Lung (tissue), 16 donors: ENCODE measurements around the gene XBP1. TPM values are rescaled to one million over a fixed set of nuclear protein-coding genes. Genes with fewer than 3 reads are reported as not detected.
"Not testable (repeated sequence)": the region's sequence is repeated elsewhere in the genome, so short reads cannot be mapped to it uniquely, and the experiment has no call there.

ENCODE experiments used
- ATAC-seq: fragments of 200-7000 bp; cut with Tn5 transposase; one replicate; pipeline ENCODE4 v1.9.1; 2020; ENCODE audit warnings: moderate number of reproducible peaks; ENCODE audit not compliant: insufficient read depth, low FRiP score
- DNase-seq, 3 donors: peaks; one replicate each; pipeline ENCODE4 v3.0.0-alpha.2; 2013 to 2017
- H3K27ac ChIP-seq, 2 donors: one replicate each; pipeline ENCODE4 v1.5.1; 2013; ENCODE audit warnings: mild to moderate bottlenecking in 2 of 2, moderate library complexity in 2 of 2, control low read depth in 1 of 2, inconsistent platforms in 1 of 2, low read depth in 1 of 2, low read length in 1 of 2
- H3K27me3 ChIP-seq, 3 donors: one replicate each; pipeline ENCODE4 v1.5.1; 2013; ENCODE audit warnings: low read length in 2 of 3; ENCODE audit not compliant: control insufficient read depth in 3 of 3, insufficient read depth in 3 of 3
- H3K36me3 ChIP-seq, 4 donors: one replicate each; pipeline ENCODE4 v1.5.1; 2013; ENCODE audit warnings: low read length in 4 of 4, mild to moderate bottlenecking in 1 of 4, moderate library complexity in 1 of 4; ENCODE audit not compliant: control insufficient read depth in 4 of 4, insufficient read depth in 4 of 4
- H3K4me1 ChIP-seq, 5 donors: one replicate each; pipeline ENCODE4 v1.5.1; 2013; ENCODE audit warnings: low read length in 5 of 5, mild to moderate bottlenecking in 2 of 5, moderate library complexity in 1 of 5; ENCODE audit not compliant: control insufficient read depth in 5 of 5, insufficient read depth in 5 of 5
- H3K4me3 ChIP-seq: one replicate; pipeline ENCODE4 v1.5.1; 2013; ENCODE audit warnings: mild to moderate bottlenecking, control low read depth, moderate library complexity
- H3K9ac ChIP-seq, 2 donors: one replicate each; pipeline ENCODE4 v1.5.1; 2013; ENCODE audit warnings: low read length in 2 of 2, control low read depth in 1 of 2; ENCODE audit not compliant: insufficient read depth in 1 of 2
- H3K9me3 ChIP-seq, 4 donors: one replicate each; pipeline ENCODE4 v1.5.1; 2013; ENCODE audit warnings: low read length in 3 of 4, mild to moderate bottlenecking in 1 of 4, moderate library complexity in 1 of 4; ENCODE audit not compliant: control insufficient read depth in 4 of 4, insufficient read depth in 3 of 4
- WGBS, 2 donors: extraction: QIAGEN DNeasy Blood & Tissue Kit; methylation state at CpG; one replicate each; pipeline ENCODE4 v1.1.7; 2013; 5-methylcytosine and 5-hydroxymethylcytosine counted together
- long read RNA-seq, 5 donors: transcript quantifications; one replicate each; lab custom pipeline, GENCODE V29; 2026
- polyA plus RNA-seq, 2 donors: library from polyadenylated mRNA; stranded (reverse); fragments of 200-250 nt; gene quantifications; one replicate each; pipeline ENCODE4 v1.2.1, GENCODE V29; 2013
- total RNA-seq, 2 donors: library from RNA; depleted of rRNA in 1 of 2; stranded (reverse); fragments of >200 nt in 1 of 2; gene quantifications; one replicate each; pipeline ENCODE4 v1.2.1, GENCODE V29; 2014 to 2021
- TF ChIP-seq, protein P1 (sequence below): IDR thresholded peaks from 2 replicates; pipeline ENCODE4 v1.5.1; 2012; ENCODE audit warnings: mild to moderate bottlenecking; ENCODE audit errors: control extremely low read depth, extremely low read depth
- donor health status: control.
- donor health status: control.
- donor health status: Bipolar disorder and iron deficiency.
- donor health status: healthy.
- donor health status: DM: yes; HTN: yes; CAD: no.

XBP1 gene
- 100 to 1,000 TPM; 298 to 341 TPM for total RNA-seq
- polyA plus RNA-seq = 100 to 1,000 TPM; 144 to 324 TPM
- long read RNA-seq, donor 1, transcript XBP1-201 (5 exons, 1,850 nt) = major isoform, 76 of 119 reads
- long read RNA-seq, donor 1, partial matches to known transcripts = 35 of 119 reads
- long read RNA-seq, donor 1, other reads (novel, unspliced or antisense) = 0 of 119 reads
- long read RNA-seq, donor 2, transcript XBP1-206 (2 exons, 2,173 nt) = minor isoform, 6 of 37 reads
- long read RNA-seq, donor 2, transcript XBP1-201 (5 exons, 1,850 nt) = major isoform, 28 of 37 reads
- long read RNA-seq, donor 2, partial matches to known transcripts = 0 of 37 reads
- long read RNA-seq, donor 2, other reads (novel, unspliced or antisense) = 0 of 37 reads
- long read RNA-seq, donor 3, transcript XBP1-205 (2 exons, 520 nt) = minor isoform, 6 of 33 reads
- long read RNA-seq, donor 3, transcript XBP1-201 (5 exons, 1,850 nt) = major isoform, 25 of 33 reads
- long read RNA-seq, donor 3, partial matches to known transcripts = 0 of 33 reads
- long read RNA-seq, donor 3, other reads (novel, unspliced or antisense) = 0 of 33 reads
- long read RNA-seq, donor 4, transcript XBP1-201 (5 exons, 1,850 nt) = major isoform, 22 of 28 reads
- long read RNA-seq, donor 4, partial matches to known transcripts = 0 of 28 reads
- long read RNA-seq, donor 4, other reads (novel, unspliced or antisense) = 0 of 28 reads
- long read RNA-seq, donor 5, transcript XBP1-206 (2 exons, 2,173 nt) = minor isoform, 6 of 77 reads
- long read RNA-seq, donor 5, transcript XBP1-201 (5 exons, 1,850 nt) = major isoform, 68 of 77 reads
- long read RNA-seq, donor 5, partial matches to known transcripts = 0 of 77 reads
- long read RNA-seq, donor 5, other reads (novel, unspliced or antisense) = 0 of 77 reads

DNA sequence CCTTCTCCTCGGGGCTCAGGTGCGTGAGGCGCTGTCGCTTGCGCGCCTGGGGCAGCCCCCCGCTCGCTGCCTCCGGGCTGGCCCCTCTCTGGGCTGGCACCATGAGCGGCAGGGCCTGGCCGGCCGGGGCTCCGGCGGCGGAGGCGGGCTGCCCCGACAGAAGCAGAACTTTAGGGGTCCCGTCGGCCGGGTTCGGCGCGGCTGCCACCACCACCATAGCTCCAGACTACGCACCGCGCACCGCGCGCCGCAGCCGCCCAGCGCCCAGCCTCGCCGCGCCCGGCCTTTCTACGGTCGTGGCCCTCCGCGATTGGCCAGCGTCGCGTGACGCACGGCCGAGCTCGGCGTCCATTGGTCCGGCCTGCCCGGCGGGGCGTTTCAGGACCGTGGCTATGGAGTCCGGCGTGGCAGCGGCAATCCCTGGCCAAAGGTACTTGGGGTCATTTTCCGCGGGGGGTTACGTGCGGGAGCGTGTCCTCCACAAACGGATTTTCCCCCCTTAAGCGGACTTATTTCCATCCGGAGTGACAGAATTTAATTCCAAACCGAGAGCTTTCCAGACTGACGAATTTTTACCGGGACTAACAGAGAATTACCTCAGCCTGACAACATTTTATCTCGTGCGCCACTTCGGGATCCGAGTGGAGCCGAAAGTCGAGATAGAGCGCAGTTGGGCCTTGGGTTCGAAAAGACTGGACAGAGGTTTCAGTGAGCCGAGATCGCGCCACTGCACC lies at the start of gene XBP1:
Gene XBP1, minus strand, starts transcription at position 262 of the 734 bp plus-strand sequence.
- DNase-seq = peak; percentile 95 to 97 (median 96)
- 0 to 1% methylated on average over 69 to 78 of the region's 78 CpGs for WGBS, 2 donors

DNA sequence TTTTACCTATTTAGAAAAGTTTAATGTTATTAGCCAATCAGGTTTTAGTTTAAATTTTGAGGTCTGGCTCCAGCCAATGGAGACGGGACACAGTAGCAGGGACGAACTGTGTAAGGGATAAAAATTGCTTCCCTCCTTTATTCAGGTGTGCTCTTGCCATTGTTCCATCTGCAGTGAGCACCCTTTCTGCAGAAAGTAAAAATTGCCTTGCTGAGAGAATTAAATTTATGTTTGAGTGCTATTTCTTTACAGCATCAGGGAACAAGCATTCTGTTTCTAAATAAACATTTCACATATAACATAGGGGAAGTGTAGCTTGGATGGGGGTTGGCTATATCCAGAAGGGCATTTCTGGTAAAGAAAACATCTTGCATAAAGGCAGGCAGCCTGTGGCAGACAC lies 46.6 kb upstream of the XBP1 start:
- DNase-seq (no peak), ATAC-seq (no peak)
- H3K27me3 ChIP-seq = no peaks in the 10 kb centered on the region
- no peak overlapping the region for H3K27ac ChIP-seq
- no peaks in the 10 kb centered on the region for H3K36me3 ChIP-seq
- no peak overlapping the region for H3K9ac ChIP-seq
- no peaks in the 10 kb centered on the region for H3K4me1 ChIP-seq
- TF ChIP-seq, protein P1, sequence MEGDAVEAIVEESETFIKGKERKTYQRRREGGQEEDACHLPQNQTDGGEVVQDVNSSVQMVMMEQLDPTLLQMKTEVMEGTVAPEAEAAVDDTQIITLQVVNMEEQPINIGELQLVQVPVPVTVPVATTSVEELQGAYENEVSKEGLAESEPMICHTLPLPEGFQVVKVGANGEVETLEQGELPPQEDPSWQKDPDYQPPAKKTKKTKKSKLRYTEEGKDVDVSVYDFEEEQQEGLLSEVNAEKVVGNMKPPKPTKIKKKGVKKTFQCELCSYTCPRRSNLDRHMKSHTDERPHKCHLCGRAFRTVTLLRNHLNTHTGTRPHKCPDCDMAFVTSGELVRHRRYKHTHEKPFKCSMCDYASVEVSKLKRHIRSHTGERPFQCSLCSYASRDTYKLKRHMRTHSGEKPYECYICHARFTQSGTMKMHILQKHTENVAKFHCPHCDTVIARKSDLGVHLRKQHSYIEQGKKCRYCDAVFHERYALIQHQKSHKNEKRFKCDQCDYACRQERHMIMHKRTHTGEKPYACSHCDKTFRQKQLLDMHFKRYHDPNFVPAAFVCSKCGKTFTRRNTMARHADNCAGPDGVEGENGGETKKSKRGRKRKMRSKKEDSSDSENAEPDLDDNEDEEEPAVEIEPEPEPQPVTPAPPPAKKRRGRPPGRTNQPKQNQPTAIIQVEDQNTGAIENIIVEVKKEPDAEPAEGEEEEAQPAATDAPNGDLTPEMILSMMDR = no peak
- H3K9me3 ChIP-seq = peaks cover 0 to 4% (median 2%) of the 10 kb centered on the region in 4 donors
- no peak overlapping the region for H3K4me3 ChIP-seq
- 97 to 99% methylated on average over 2 of the region's 2 CpGs for WGBS, 2 donors

More for the DNA sequence above, at the start of gene XBP1:
- ATAC-seq = peak; percentile 95
- Histone ChIP-seq H3K27ac (peak within 1 kb of the TSS; percentile 100), H3K9me3 (no peaks in the 10 kb centered on the region), H3K4me1 (peaks cover 2 to 20% (median 8%) of the 10 kb centered on the region in 5 donors), H3K9ac (peak within 1 kb of the TSS; percentile 97 to 99), H3K27me3 (no peaks in the 10 kb centered on the region), H3K4me3 (peak within 1 kb of the TSS; percentile 93), H3K36me3 (peaks cover 10 to 23% (median 21%) of the 10 kb centered on the region in 4 donors)
- TF ChIP-seq, protein P1 = no peak

DNA sequence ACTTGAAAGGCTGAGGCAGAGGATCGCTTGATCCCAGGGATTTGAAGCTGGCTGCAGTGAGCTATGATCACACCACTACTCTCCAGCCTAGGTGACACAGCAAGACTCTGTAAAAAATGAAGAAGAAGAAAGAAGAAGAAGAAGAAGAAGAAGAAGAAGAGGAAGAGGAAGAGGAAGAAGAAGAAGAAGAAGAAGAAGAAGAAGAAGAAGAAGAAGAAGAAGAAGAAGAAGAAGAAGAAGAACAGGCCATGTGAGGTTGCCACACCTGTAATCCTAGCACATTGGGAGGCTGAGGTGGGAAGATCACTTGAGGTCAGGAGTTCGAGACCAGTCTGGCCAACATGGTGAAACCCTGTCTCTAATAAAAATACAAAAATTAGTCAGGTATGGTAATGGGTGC lies 43.9 kb upstream of the XBP1 start:
- H3K27me3 ChIP-seq, H3K4me3 ChIP-seq, DNase-seq, H3K4me1 ChIP-seq, H3K9me3 ChIP-seq, H3K36me3 ChIP-seq, H3K9ac ChIP-seq, ATAC-seq, H3K27ac ChIP-seq: not testable (repeated sequence)
- whole genome bisulfite sequencing, 2 donors = 92% methylated on average over 2 of the region's 2 CpGs
